22Rv1 (cell line): ENCODE results near the gene KIF25.

ENCODE experiments used
- CTCF ChIP-seq: fragments of 450-650 bp; IDR thresholded peaks from 2 replicates; pipeline ENCODE4 v1.5.1; 2017; ENCODE audit warnings: mild to moderate bottlenecking
- ZFX ChIP-seq: fragments of 450-650 bp; IDR thresholded peaks from 2 replicates; pipeline ENCODE4 v1.6.1; 2017; ENCODE audit warnings: antibody characterized with exemption, borderline replicate concordance

GRCh38 chr6:167993169-167993568 lies 4.3 kb upstream of the KIF25 start:
- no peak for TF ChIP-seq CTCF
- TF ChIP-seq ZFX, result no peak
